ENCODE results near the gene GLRX3.

GLRX3 gene

DNA sequence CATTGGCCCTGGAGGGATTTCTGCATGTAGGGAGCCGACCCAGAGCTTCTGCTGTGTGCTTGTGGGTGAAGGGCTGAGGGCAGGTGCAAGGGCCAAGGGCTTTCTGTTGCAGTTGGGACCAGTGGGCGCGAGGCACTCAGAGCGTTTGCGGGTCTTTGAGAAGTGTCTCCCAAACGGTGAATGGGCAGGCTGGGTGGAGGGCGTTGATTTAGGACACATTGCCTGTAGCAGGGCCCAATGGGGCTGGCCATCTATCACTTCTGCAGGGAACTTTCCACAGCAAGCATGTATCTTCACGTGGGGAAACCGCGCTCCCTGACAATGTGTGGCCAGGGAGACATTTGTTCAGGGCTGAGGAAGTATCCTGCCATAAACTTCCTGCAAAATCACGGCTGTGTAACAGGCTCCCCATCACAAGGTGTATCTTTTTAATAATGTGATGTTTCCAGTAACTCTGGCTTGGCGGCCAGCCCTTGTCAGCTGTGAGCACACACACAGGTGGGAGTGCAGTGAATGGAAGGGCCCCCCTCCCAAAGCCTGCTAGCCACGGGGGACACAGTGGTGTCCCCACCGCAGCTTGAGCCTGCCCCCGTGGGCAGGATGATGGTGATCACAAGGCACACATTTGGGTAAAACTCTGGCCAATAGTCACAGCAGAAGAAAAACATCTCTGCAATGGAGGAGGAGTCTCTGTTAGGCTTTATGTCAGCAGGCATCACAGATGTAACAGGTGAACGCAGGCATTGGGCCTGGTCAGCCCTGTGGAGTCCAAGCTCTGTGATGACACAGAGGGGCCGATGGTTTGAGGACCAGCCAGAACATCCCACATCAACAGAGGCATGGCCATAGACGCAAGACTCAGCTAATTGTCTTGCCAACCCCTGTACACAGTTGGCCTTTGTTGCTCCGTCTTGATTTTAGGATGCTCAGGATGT is 84.3 kb downstream of the GLRX3 start:
- H3F3A ChIP-seq (ENCODE audit: low read depth): no peaks in the 10 kb centered on the region
- H3K36me3 ChIP-seq (ENCODE audit: insufficient read depth, low read length): no peaks in the 10 kb centered on the region
- H3K79me2 ChIP-seq (ENCODE audit: insufficient read depth, low read length): no peaks in the 10 kb centered on the region
- H3K4me3 ChIP-seq (ENCODE audit: low read length, poor library complexity, severe bottlenecking): no peak overlapping the region
- no peak overlapping the region for H3K9ac ChIP-seq (ENCODE audit: low read depth, low read length, poor library complexity, severe bottlenecking)
- no peaks in the 10 kb centered on the region for H3K27me3 ChIP-seq (ENCODE audit: insufficient read depth, low read length, poor library complexity, severe bottlenecking)
- H4K20me1 ChIP-seq (ENCODE audit: insufficient read depth, low read length, poor library complexity, severe bottlenecking): no peaks in the 10 kb centered on the region
- no peak overlapping the region for H2AFZ ChIP-seq (ENCODE audit: low read length)
- no peaks in the 10 kb centered on the region for H3K9me2 ChIP-seq (replicated peaks; ENCODE audit: low read depth, low read length)
- TF ChIP-seq EZH2phosphoT487 (IDR thresholded peaks at IDR 0.05; ENCODE audit: borderline replicate concordance): no peak
- TF ChIP-seq, protein P1, sequence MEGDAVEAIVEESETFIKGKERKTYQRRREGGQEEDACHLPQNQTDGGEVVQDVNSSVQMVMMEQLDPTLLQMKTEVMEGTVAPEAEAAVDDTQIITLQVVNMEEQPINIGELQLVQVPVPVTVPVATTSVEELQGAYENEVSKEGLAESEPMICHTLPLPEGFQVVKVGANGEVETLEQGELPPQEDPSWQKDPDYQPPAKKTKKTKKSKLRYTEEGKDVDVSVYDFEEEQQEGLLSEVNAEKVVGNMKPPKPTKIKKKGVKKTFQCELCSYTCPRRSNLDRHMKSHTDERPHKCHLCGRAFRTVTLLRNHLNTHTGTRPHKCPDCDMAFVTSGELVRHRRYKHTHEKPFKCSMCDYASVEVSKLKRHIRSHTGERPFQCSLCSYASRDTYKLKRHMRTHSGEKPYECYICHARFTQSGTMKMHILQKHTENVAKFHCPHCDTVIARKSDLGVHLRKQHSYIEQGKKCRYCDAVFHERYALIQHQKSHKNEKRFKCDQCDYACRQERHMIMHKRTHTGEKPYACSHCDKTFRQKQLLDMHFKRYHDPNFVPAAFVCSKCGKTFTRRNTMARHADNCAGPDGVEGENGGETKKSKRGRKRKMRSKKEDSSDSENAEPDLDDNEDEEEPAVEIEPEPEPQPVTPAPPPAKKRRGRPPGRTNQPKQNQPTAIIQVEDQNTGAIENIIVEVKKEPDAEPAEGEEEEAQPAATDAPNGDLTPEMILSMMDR (conservative IDR thresholded peaks at IDR 0.05; ENCODE audit: low read length): no peak
- H3K9me3 ChIP-seq (ENCODE audit: insufficient read depth, low read depth, low read length): no peaks in the 10 kb centered on the region
- H3K4me1 ChIP-seq (ENCODE audit: insufficient read depth, low read length, poor library complexity, severe bottlenecking): no peaks in the 10 kb centered on the region
- no peak overlapping the region for H3K4me2 ChIP-seq (ENCODE audit: low read depth, low read length, poor library complexity, severe bottlenecking)

DNA sequence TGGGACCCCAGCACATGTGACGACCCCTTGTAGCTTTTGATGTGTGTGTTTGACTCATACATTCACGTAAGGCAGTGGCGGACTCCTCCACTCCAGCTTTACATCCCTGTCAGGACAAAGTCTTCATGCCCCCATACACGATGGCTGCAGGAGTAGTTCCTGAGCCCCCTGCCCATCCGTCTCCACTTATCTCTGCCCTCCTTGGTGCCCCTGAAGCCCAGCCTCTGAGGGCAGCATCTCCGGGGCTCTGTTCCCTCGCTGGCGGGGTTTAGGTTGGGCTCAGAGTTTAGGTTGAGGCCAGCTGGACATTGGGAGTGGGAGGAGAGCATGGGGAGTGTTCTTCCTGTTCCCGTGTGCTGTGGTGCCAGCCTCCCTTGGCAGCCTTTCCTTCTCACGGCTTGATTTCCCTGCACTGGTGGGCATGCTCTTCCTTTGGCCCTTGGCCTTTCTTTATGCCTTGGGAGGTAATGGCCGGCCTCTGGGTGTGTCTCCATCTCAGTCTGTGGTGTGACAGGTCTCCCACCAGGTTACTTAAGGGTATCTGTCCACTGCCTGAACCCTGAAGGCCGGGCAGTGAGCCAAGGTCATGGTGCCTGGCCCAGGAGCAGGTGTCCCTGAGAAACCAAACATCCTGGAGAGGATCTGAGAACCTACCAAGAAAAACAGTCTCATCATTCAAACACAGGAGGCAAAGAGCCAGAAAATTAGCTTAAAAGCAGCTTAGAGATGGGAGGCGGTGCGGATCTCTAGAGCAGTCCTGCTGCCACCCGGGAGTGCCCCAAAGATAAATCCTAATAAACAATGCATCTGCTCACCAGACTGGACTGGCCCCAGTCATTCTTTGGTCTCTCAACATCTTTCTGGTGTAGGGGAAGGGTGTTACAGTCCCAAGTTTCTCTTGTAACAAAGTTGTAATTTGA is 85.5 kb downstream of the GLRX3 start:
- Histone ChIP-seq H3K9me3 (ENCODE audit: insufficient read depth, low read depth, low read length) (0 out of 2 replicates have a peak, but pooled peaks cover 7% of the 10 kb centered on the region), H3K4me1 (ENCODE audit: insufficient read depth, low read length, poor library complexity, severe bottlenecking) (no peaks in the 10 kb centered on the region)
- TF ChIP-seq, protein P1 (conservative IDR thresholded peaks at IDR 0.05; ENCODE audit: low read length): no peak
- TF ChIP-seq EZH2phosphoT487 (IDR thresholded peaks at IDR 0.05; ENCODE audit: borderline replicate concordance): no peak

DNA sequence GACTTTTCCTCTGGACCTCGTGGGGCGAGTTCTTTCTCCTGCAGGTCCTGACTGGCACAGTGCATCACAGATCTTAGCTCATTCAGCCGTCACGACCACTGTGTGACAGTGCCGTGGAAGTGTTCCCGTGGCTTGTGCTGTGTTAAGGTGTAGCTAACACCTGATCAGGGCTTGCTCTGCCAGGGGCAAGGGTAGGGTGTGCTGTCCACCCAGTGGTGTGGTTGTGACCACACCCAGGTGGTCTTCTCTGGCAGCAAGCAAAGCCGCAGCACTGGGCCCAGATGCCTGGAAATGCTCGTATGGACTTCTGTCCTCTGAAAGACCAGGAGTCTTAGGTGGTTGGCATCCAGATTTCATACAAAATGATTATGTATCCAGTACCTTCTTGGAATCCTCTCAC is 86.2 kb downstream of the GLRX3 start:
- Histone ChIP-seq H3K27me3 (ENCODE audit: insufficient read depth, low read length, poor library complexity, severe bottlenecking) (no peaks in the 10 kb centered on the region), H3K79me2 (ENCODE audit: insufficient read depth, low read length) (no peaks in the 10 kb centered on the region), H3K9me2 (replicated peaks; ENCODE audit: low read depth, low read length) (no peaks in the 10 kb centered on the region), H3F3A (ENCODE audit: low read depth) (no peaks in the 10 kb centered on the region), H4K20me1 (ENCODE audit: insufficient read depth, low read length, poor library complexity, severe bottlenecking) (no peaks in the 10 kb centered on the region), H3K4me3 (ENCODE audit: low read length, poor library complexity, severe bottlenecking) (no peak overlapping the region), H3K36me3 (ENCODE audit: insufficient read depth, low read length) (no peaks in the 10 kb centered on the region), H3K4me2 (ENCODE audit: low read depth, low read length, poor library complexity, severe bottlenecking) (no peak overlapping the region), H3K4me1 (ENCODE audit: insufficient read depth, low read length, poor library complexity, severe bottlenecking) (no peaks in the 10 kb centered on the region), H2AFZ (ENCODE audit: low read length) (no peak overlapping the region), H3K9ac (ENCODE audit: low read depth, low read length, poor library complexity, severe bottlenecking) (no peak overlapping the region), H3K9me3 (ENCODE audit: insufficient read depth, low read depth, low read length) (0 out of 2 replicates have a peak, but pooled peaks cover 7% of the 10 kb centered on the region)
- TF ChIP-seq, protein P1 (conservative IDR thresholded peaks at IDR 0.05; ENCODE audit: low read length): no peak
- no peak for TF ChIP-seq EZH2phosphoT487 (IDR thresholded peaks at IDR 0.05; ENCODE audit: borderline replicate concordance)

More for the DNA sequence above, 85.5 kb downstream of the GLRX3 start:
- no peak overlapping the region for H3K4me2 ChIP-seq (ENCODE audit: low read depth, low read length, poor library complexity, severe bottlenecking)
- no peaks in the 10 kb centered on the region for H3K79me2 ChIP-seq (ENCODE audit: insufficient read depth, low read length)
- H3F3A ChIP-seq (ENCODE audit: low read depth): no peaks in the 10 kb centered on the region
- H4K20me1 ChIP-seq (ENCODE audit: insufficient read depth, low read length, poor library complexity, severe bottlenecking): no peaks in the 10 kb centered on the region
- no peak overlapping the region for H2AFZ ChIP-seq (ENCODE audit: low read length)
- no peaks in the 10 kb centered on the region for H3K27me3 ChIP-seq (ENCODE audit: insufficient read depth, low read length, poor library complexity, severe bottlenecking)
- no peak overlapping the region for H3K9ac ChIP-seq (ENCODE audit: low read depth, low read length, poor library complexity, severe bottlenecking)
- H3K4me3 ChIP-seq (ENCODE audit: low read length, poor library complexity, severe bottlenecking): no peak overlapping the region
- H3K36me3 ChIP-seq (ENCODE audit: insufficient read depth, low read length): no peaks in the 10 kb centered on the region
- no peaks in the 10 kb centered on the region for H3K9me2 ChIP-seq (replicated peaks; ENCODE audit: low read depth, low read length)
